ENCODE measurements around the gene WDPCP.

GRCh38 chr2:63186331-63186730 lies 401.9 kb downstream of the WDPCP start:
- TF ChIP-seq POLR2AphosphoS5 (IDR thresholded peaks at IDR 0.05; ENCODE audit: borderline replicate concordance, low read depth, low read length) (no peak), EZH2 (IDR thresholded peaks at IDR 0.05) (no peak), FOXP2 (optimal IDR thresholded peaks at IDR 0.05; ENCODE audit: control extremely low read depth, extremely low read length, insufficient read depth) (no peak)

Data from SK-N-MC (cell line).